HFF-Myc (cell line): Measurements from ENCODE around the gene SCN3A.

Experiments used
- DNase-seq: peaks from one replicate; pipeline ENCODE4 v3.0.0-alpha.2; 2011; ENCODE audit warnings: low read depth; ENCODE audit errors: extremely low read depth
- H3K4me3 ChIP-seq: replicated peaks from 2 replicates; pipeline ENCODE4 v1.5.1; 2011; ENCODE audit warnings: low read depth, mild to moderate bottlenecking, control low read depth, low read length
- CTCF ChIP-seq: IDR thresholded peaks from 2 replicates; pipeline ENCODE4 v1.5.1; 2012; ENCODE audit warnings: mild to moderate bottlenecking, low read depth, low read length, control low read depth; ENCODE audit errors: missing control alignments

SCN3A gene

GRCh38 chr2:165193178-165193777, 10.6 kb downstream of the SCN3A start:
- no peak for TF ChIP-seq CTCF
- DNase-seq = no peak
- no peak overlapping the region for H3K4me3 ChIP-seq

- no peak for TF ChIP-seq CTCF
- no peak overlapping the region for H3K4me3 ChIP-seq
- DNase-seq = no peak
These were observed 11.1 kb downstream of the SCN3A start for GRCh38 chr2:165192729-165193128.

- TF ChIP-seq CTCF = no peak
- DNase-seq = no peak
- no peak overlapping the region for H3K4me3 ChIP-seq
These were observed 12.6 kb downstream of the SCN3A start for GRCh38 chr2:165191096-165191728.

GRCh38 chr2:165185633-165186032, 18.2 kb downstream of the SCN3A start:
- TF ChIP-seq CTCF = no peak

GRCh38 chr2:165182029-165182428, 21.8 kb downstream of the SCN3A start:
- no peak overlapping the region for H3K4me3 ChIP-seq
- TF ChIP-seq CTCF = no peak
- DNase-seq = no peak

More at GRCh38 chr2:165185633-165186032, 18.2 kb downstream of the SCN3A start:
- no peak overlapping the region for H3K4me3 ChIP-seq
- no peak for DNase-seq

- DNase-seq = no peak
- no peak overlapping the region for H3K4me3 ChIP-seq
- no peak for TF ChIP-seq CTCF
These were observed 27.1 kb downstream of the SCN3A start for GRCh38 chr2:165176780-165177179.
